Kidney (tissue), 14 donors: Measurements from ENCODE around the gene CELA2A. TPM values are rescaled to one million over a fixed set of nuclear protein-coding genes. Genes with fewer than 3 reads are reported as not detected.

Experiments used
- DNase-seq, 5 donors: peaks; one replicate each; pipeline ENCODE4 v3.0.0-alpha.2; 2013 to 2020
- FAIRE-seq: peaks from 2 replicates; lab custom pipeline; 2012; peaks lifted over from hg19 to GRCh38; lab: Jason Lieb, UNC
- H3K27ac ChIP-seq, 2 donors: one replicate each; pipeline ENCODE4 v1.7.0; 2013; ENCODE audit warnings: low read depth in 2 of 2, low read length in 2 of 2, inconsistent platforms in 1 of 2
- H3K27me3 ChIP-seq: one replicate; pipeline ENCODE4 v1.7.1; 2013; ENCODE audit warnings: low read length, inconsistent platforms; ENCODE audit not compliant: control insufficient read depth, insufficient read depth
- H3K36me3 ChIP-seq, 3 donors: one replicate each; pipeline versions ENCODE4 v1.7.0 to v1.7.1; 2013; ENCODE audit warnings: low read length in 3 of 3, control low read depth in 1 of 3, inconsistent platforms in 1 of 3; ENCODE audit not compliant: insufficient read depth in 3 of 3, control insufficient read depth in 2 of 3
- H3K4me1 ChIP-seq, 3 donors: one replicate each; pipeline versions ENCODE4 v1.7.0 to v1.7.1; 2013; ENCODE audit warnings: low read length in 3 of 3, inconsistent platforms in 1 of 3, low read depth in 1 of 3; ENCODE audit not compliant: control insufficient read depth in 2 of 3, insufficient read depth in 2 of 3
- H3K4me3 ChIP-seq, 3 donors: one replicate each; pipeline versions ENCODE4 v1.7.0 to v1.8.1; 2013; ENCODE audit warnings: low read length in 3 of 3, control low read depth in 1 of 3, inconsistent platforms in 1 of 3
- H3K9ac ChIP-seq, 3 donors: one replicate each; pipeline versions ENCODE4 v1.7.0 to v1.7.1; 2013; ENCODE audit warnings: low read length in 3 of 3, control low read depth in 1 of 3, inconsistent platforms in 1 of 3
- H3K9me3 ChIP-seq, 3 donors: one replicate each; pipeline versions ENCODE4 v1.7.0 to v1.7.1; 2013; ENCODE audit warnings: low read length in 3 of 3, control low read depth in 1 of 3, inconsistent platforms in 1 of 3; ENCODE audit not compliant: control insufficient read depth in 2 of 3, insufficient read depth in 1 of 3
- intact Hi-C: fragments of 100-400 bp; cut with DNase I; formaldehyde crosslinking; loops from one replicate; pipeline ENCODE4 v1.11.1; 2022
- polyA plus RNA-seq: library from polyadenylated mRNA; stranded (reverse); fragments of 350-450 nt; fragmentation: Illumina TruSeq; extraction: RNeasy Lipid Tissue Mini Kit (QIAGEN cat#74804); gene quantifications from one replicate; pipeline ENCODE4 v1.2.3, GENCODE V29; 2014; ENCODE audit warnings: low read depth, low replicate concordance; ENCODE audit not compliant: insufficient read depth
- total RNA-seq: library from RNA; stranded (reverse); fragmentation: NEBNext Ultra II Directional; extraction: Animal tissue kit (Norgen Biotek cat#: 25700); gene quantifications from one replicate; pipeline ENCODE4 v1.2.1, GENCODE V29; 2021
- TF ChIP-seq, protein P1 (sequence below): IDR thresholded peaks from 3 replicates; pipeline ENCODE4 v1.5.1; 2012; ENCODE audit warnings: mild to moderate bottlenecking, moderate library complexity, borderline replicate concordance; ENCODE audit not compliant: insufficient read depth; ENCODE audit errors: extremely low read depth
- donor health status: control.
- donor health status: control.
- donor health status: control.
- donor health status: control.
- donor health status: control.
- donor health status: DM: yes; HTN: yes; CAD: no.
- donor health status: Normal renal cell carcinoma (clear cell type).

CELA2A gene
- total and polyA plus RNA-seq, 2 donors from 2014 or later = not detected

- intact Hi-C loops = loop anchor here (10.0 kb wide), 1 partner anchor 299 kb away; no protein-coding TSS in a partner anchor
- Histone ChIP-seq H3K9ac (no peak overlapping the region), H3K4me3 (no peak overlapping the region), H3K4me1 (peaks cover 0 to 8% (median 0%) of the 10 kb centered on the region in 3 donors), H3K27me3 (no peaks in the 10 kb centered on the region), H3K9me3 (no peaks in the 10 kb centered on the region), H3K36me3 (peaks cover 0 to 4% (median 0%) of the 10 kb centered on the region in 3 donors), H3K27ac (no peak overlapping the region)
- DNase-seq = no peak
- no peak for FAIRE-seq
- TF ChIP-seq, protein P1, sequence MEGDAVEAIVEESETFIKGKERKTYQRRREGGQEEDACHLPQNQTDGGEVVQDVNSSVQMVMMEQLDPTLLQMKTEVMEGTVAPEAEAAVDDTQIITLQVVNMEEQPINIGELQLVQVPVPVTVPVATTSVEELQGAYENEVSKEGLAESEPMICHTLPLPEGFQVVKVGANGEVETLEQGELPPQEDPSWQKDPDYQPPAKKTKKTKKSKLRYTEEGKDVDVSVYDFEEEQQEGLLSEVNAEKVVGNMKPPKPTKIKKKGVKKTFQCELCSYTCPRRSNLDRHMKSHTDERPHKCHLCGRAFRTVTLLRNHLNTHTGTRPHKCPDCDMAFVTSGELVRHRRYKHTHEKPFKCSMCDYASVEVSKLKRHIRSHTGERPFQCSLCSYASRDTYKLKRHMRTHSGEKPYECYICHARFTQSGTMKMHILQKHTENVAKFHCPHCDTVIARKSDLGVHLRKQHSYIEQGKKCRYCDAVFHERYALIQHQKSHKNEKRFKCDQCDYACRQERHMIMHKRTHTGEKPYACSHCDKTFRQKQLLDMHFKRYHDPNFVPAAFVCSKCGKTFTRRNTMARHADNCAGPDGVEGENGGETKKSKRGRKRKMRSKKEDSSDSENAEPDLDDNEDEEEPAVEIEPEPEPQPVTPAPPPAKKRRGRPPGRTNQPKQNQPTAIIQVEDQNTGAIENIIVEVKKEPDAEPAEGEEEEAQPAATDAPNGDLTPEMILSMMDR = no peak
These were observed 33.0 kb upstream of the CELA2A start for GRCh38 chr1:15423355-15424077.

GRCh38 chr1:15424146-15424667, 32.3 kb upstream of the CELA2A start:
- Histone ChIP-seq H3K27ac (no peak overlapping the region), H3K4me1 (peaks cover 0 to under 1% (median 0%) of the 10 kb centered on the region in 3 donors), H3K36me3 (peaks cover 0 to 4% (median 0%) of the 10 kb centered on the region in 3 donors), H3K9ac (no peak overlapping the region), H3K9me3 (no peaks in the 10 kb centered on the region), H3K27me3 (no peaks in the 10 kb centered on the region), H3K4me3 (no peak overlapping the region)
- TF ChIP-seq, protein P1 = no peak
- intact Hi-C loops = loop anchor here (10.0 kb wide), 1 partner anchor 299 kb away; no protein-coding TSS in a partner anchor
- FAIRE-seq = no peak
- DNase-seq = peak in 2 of 5 donors; percentile 8 to 71

GRCh38 chr1:15424981-15425380, 31.6 kb upstream of the CELA2A start:
- no peak overlapping the region for H3K27ac ChIP-seq
- DNase-seq (no peak), FAIRE-seq (no peak)
- no peak overlapping the region for H3K4me3 ChIP-seq
- H3K36me3 ChIP-seq = peaks cover 0 to 4% (median 0%) of the 10 kb centered on the region in 3 donors
- H3K27me3 ChIP-seq = no peaks in the 10 kb centered on the region
- H3K9me3 ChIP-seq = no peaks in the 10 kb centered on the region
- no peak overlapping the region for H3K9ac ChIP-seq
- H3K4me1 ChIP-seq = no peaks in the 10 kb centered on the region
- intact Hi-C loops = loop anchor here (10.0 kb wide), 1 partner anchor 300 kb away; no protein-coding TSS in a partner anchor
- TF ChIP-seq, protein P1 = no peak
